HG02610 (cell line): ENCODE data around the gene RAX2.

Experiments used
- ATAC-seq: cut with Tn5 transposase; IDR thresholded peaks from one replicate; pipeline ENCODE4 v1.9.1; 2021; ENCODE audit warnings: mild to moderate bottlenecking, moderate library complexity; ENCODE audit not compliant: unreplicated experiment

The RAX2 gene

GRCh38 chr19:3801412-3802096 is 29.5 kb upstream of the RAX2 start:
- ATAC-seq: no peak

- ATAC-seq: no peak
Observed at GRCh38 chr19:3800996-3801395, 29.0 kb upstream of the RAX2 start.

GRCh38 chr19:3798137-3798536 is 26.1 kb upstream of the RAX2 start:
- ATAC-seq: no peak

GRCh38 chr19:3796358-3796757 is 24.3 kb upstream of the RAX2 start:
- no peak for ATAC-seq

- ATAC-seq: no peak
Observed at GRCh38 chr19:3793799-3794198, 21.8 kb upstream of the RAX2 start.

GRCh38 chr19:3792114-3792513 is 20.1 kb upstream of the RAX2 start:
- ATAC-seq: no peak

- ATAC-seq: no peak
Observed at GRCh38 chr19:3790941-3791340, 18.9 kb upstream of the RAX2 start.

GRCh38 chr19:3790209-3790734 is 18.2 kb upstream of the RAX2 start:
- ATAC-seq: no peak

GRCh38 chr19:3788996-3789778 is 17.2 kb upstream of the RAX2 start:
- ATAC-seq: no peak

- ATAC-seq: no peak
Observed at GRCh38 chr19:3785938-3786824, 14.2 kb upstream of the RAX2 start, which contains the start of gene MATK. Gene MATK (minus strand): TSS chr19:3786381. CDS start chr19:3785135, 1,246 bp downstream.

GRCh38 chr19:3785451-3785937 is 13.5 kb upstream of the RAX2 start:
- ATAC-seq: no peak

- ATAC-seq: no peak
Observed at GRCh38 chr19:3784607-3785450, 12.8 kb upstream of the RAX2 start.

- ATAC-seq: no peak
Observed at GRCh38 chr19:3783660-3784584, 11.9 kb upstream of the RAX2 start.

GRCh38 chr19:3782903-3783302 is 10.9 kb upstream of the RAX2 start:
- no peak for ATAC-seq

- no peak for ATAC-seq
Observed at GRCh38 chr19:3782330-3782729, 10.3 kb upstream of the RAX2 start.

GRCh38 chr19:3781603-3782002 is 9.6 kb upstream of the RAX2 start:
- no peak for ATAC-seq

GRCh38 chr19:3780786-3781304 is 8.8 kb upstream of the RAX2 start:
- no peak for ATAC-seq

GRCh38 chr19:3778899-3779723 is 7.1 kb upstream of the RAX2 start:
- no peak for ATAC-seq
